Gastroesophageal sphincter (tissue), 3 donors: Measurements from ENCODE around the gene ADGRD2.

Experiments
- POLR2A ChIP-seq, 2 donors: fragments of 450-650 bp; IDR thresholded peaks; one replicate each; pipeline ENCODE4 v1.6.1; 2017; ENCODE audit warnings: antibody characterized with exemption in 2 of 2, mild to moderate bottlenecking in 2 of 2, moderate library complexity in 1 of 2
- TF ChIP-seq, protein P1 (sequence below), 4 experiments: fragments of 200-600 bp in 2 of 4; fragments of 450-650 bp in 2 of 4; sonication (generic) in 1 of 4; IDR thresholded peaks; one replicate each; pipeline ENCODE4 v1.5.1; 2017 to 2019; ENCODE audit warnings: antibody characterized with exemption in 4 of 4, mild to moderate bottlenecking in 2 of 4, moderate library complexity in 2 of 4

DNA sequence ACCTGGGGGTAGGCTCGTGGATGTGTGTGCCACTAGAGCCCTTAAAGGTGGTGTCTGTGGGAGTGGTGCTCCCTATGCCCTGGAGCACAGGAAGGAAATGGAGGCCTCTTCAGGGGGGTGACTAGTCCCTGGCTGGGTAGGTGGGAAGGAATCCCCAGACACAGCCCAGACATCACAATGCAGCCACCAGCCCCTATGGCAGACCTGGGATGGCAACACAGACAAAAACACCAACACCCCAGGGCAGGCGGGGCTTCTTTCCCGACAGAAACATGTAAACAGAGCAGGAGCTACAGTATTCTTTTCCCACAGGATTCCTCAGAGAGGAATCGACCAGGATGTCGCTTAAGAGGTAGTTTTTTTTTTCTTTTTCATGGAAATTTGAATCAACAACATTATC lies 67.3 kb downstream of the ADGRD2 start:
- TF ChIP-seq, protein P1, sequence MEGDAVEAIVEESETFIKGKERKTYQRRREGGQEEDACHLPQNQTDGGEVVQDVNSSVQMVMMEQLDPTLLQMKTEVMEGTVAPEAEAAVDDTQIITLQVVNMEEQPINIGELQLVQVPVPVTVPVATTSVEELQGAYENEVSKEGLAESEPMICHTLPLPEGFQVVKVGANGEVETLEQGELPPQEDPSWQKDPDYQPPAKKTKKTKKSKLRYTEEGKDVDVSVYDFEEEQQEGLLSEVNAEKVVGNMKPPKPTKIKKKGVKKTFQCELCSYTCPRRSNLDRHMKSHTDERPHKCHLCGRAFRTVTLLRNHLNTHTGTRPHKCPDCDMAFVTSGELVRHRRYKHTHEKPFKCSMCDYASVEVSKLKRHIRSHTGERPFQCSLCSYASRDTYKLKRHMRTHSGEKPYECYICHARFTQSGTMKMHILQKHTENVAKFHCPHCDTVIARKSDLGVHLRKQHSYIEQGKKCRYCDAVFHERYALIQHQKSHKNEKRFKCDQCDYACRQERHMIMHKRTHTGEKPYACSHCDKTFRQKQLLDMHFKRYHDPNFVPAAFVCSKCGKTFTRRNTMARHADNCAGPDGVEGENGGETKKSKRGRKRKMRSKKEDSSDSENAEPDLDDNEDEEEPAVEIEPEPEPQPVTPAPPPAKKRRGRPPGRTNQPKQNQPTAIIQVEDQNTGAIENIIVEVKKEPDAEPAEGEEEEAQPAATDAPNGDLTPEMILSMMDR (IDR thresholded peaks at IDR 0.05) = no peak
- no peak for TF ChIP-seq POLR2A (IDR thresholded peaks at IDR 0.05)
